ENCODE results near the gene MRPL32.

The MRPL32 gene

DNA sequence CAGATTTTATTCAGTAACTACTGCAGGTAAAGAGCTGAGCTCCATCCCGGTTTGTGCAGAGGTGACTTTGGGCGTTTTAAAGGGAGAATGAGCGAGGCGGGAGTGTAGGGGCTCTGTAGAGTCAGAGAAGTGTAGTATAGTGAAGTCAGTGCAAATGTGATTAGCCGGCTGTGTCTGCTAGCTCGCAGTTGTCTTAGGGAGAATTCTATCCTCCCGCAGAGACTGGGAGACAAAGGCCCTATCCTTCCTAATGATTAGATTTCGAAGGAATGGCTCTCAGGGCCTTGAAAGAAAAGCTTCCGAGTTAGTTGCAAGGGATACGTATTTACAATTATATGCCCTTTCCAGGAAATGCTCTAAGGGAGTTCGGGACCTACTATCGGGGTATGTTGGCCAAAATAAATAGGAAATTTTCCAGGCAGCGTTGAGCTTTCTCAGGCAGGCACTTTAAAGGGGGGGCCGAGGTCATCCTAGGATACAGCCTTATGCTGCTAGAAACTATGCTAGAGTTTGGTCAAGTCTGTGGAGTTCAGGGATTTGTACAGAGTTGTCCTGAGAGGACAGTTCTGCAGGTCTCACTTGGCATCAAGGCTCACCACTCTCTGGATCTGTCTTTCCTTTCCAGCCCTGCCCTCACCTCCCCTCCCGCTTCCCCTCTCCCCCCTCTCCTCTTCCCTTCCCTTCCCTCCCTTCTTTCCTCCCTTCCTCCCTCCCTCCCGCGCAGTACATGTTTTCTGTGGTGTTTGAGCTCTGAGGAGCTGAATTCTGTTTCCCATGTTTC lies 825 bp downstream of the MRPL32 start:
- peak; percentile 72 for ATAC-seq

DNA sequence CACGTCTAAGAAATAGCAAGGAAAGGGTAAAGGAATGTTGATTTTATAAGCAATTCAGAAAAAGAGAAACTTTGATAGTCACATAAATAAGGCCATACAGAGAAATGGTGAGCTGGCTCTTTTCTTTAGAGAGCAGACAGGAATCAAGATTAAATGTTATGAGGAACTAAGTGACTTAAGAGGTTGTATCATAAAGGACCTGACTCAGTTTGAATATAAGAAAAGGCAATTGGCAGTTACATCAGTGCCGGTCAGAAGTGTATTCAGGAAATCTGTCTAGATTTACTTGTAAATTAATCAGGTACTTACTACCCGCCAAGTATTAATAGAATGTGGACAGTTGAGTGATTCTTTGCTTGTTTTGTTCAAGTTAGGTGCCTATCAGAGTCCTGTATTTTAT lies 2.1 kb downstream of the MRPL32 start:
- TF ChIP-seq ZFP3 (CRISPR knock-in tag; IDR thresholded peaks at IDR 0.05) (no peak), ZC3H10 (CRISPR knock-in tag; IDR thresholded peaks at IDR 0.05) (no peak), ISL1 (CRISPR knock-in tag; IDR thresholded peaks at IDR 0.05) (0 out of 2 replicates have a peak, but pooled peaks have one; percentile 5), ZFP30 (CRISPR knock-in tag; IDR thresholded peaks at IDR 0.05) (no peak)
- TF ChIP-seq, protein P1, sequence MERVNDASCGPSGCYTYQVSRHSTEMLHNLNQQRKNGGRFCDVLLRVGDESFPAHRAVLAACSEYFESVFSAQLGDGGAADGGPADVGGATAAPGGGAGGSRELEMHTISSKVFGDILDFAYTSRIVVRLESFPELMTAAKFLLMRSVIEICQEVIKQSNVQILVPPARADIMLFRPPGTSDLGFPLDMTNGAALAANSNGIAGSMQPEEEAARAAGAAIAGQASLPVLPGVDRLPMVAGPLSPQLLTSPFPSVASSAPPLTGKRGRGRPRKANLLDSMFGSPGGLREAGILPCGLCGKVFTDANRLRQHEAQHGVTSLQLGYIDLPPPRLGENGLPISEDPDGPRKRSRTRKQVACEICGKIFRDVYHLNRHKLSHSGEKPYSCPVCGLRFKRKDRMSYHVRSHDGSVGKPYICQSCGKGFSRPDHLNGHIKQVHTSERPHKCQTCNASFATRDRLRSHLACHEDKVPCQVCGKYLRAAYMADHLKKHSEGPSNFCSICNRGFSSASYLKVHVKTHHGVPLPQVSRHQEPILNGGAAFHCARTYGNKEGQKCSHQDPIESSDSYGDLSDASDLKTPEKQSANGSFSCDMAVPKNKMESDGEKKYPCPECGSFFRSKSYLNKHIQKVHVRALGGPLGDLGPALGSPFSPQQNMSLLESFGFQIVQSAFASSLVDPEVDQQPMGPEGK (CRISPR knock-in tag; IDR thresholded peaks at IDR 0.05; ENCODE audit: borderline replicate concordance) = no peak
- ATAC-seq = no peak

More for the DNA sequence above, 825 bp downstream of the MRPL32 start:
- no peak for TF ChIP-seq CSDC2 (CRISPR knock-in tag; IDR thresholded peaks at IDR 0.05)
- no peak for TF ChIP-seq SNAI2 (CRISPR knock-in tag; IDR thresholded peaks at IDR 0.05)
- TF ChIP-seq OSR1 (CRISPR knock-in tag; IDR thresholded peaks at IDR 0.05) = no peak
- no peak for TF ChIP-seq ZC3H10 (CRISPR knock-in tag; IDR thresholded peaks at IDR 0.05)
- no peak for TF ChIP-seq GLIS3 (CRISPR knock-in tag; IDR thresholded peaks at IDR 0.05)
- TF ChIP-seq BACH2 (CRISPR knock-in tag; IDR thresholded peaks at IDR 0.05; ENCODE audit: borderline replicate concordance) = no peak
- TF ChIP-seq TOX (CRISPR knock-in tag; IDR thresholded peaks at IDR 0.05; ENCODE audit: borderline replicate concordance) = no peak
- TF ChIP-seq, protein P2, sequence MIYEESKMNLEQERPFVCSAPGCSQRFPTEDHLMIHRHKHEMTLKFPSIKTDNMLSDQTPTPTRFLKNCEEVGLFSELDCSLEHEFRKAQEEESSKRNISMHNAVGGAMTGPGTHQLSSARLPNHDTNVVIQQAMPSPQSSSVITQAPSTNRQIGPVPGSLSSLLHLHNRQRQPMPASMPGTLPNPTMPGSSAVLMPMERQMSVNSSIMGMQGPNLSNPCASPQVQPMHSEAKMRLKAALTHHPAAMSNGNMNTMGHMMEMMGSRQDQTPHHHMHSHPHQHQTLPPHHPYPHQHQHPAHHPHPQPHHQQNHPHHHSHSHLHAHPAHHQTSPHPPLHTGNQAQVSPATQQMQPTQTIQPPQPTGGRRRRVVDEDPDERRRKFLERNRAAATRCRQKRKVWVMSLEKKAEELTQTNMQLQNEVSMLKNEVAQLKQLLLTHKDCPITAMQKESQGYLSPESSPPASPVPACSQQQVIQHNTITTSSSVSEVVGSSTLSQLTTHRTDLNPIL (CRISPR knock-in tag; IDR thresholded peaks at IDR 0.05; ENCODE audit: low read depth) = no peak

DNA sequence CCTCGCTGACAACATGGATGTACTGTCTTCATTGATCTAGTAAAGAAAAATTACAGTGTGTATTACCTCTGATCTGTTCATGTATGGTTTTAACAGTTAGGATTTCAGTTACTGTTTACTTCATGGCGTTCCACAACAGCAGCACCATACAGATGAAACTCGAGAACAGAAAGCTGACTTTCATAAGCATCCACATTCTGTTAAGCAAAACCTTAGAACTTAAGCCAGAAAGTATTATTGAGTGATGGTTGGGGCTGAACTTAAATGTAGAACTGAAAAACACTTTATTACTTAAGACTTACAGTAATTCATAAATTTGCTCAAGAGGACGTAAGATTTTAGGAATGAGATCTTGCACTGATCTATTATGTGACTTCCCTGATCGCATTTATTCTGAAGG lies 3.7 kb downstream of the MRPL32 start:
- TF ChIP-seq ZC3H10 (CRISPR knock-in tag; IDR thresholded peaks at IDR 0.05) = no peak
- TF ChIP-seq OSR1 (CRISPR knock-in tag; IDR thresholded peaks at IDR 0.05) = no peak
- TF ChIP-seq ISL1 (CRISPR knock-in tag; IDR thresholded peaks at IDR 0.05) = no peak
- TF ChIP-seq, protein P2 (CRISPR knock-in tag; IDR thresholded peaks at IDR 0.05; ENCODE audit: low read depth) = no peak
- TF ChIP-seq ZNF70 (CRISPR knock-in tag; IDR thresholded peaks at IDR 0.05) = no peak
- TF ChIP-seq BACH2 (CRISPR knock-in tag; IDR thresholded peaks at IDR 0.05; ENCODE audit: borderline replicate concordance) = no peak
- no peak for TF ChIP-seq PPARA (CRISPR knock-in tag; IDR thresholded peaks at IDR 0.05; ENCODE audit: borderline replicate concordance)
- no peak for TF ChIP-seq ZFP3 (CRISPR knock-in tag; IDR thresholded peaks at IDR 0.05)
- TF ChIP-seq ZNF8 (CRISPR knock-in tag; IDR thresholded peaks at IDR 0.05) = no peak
- TF ChIP-seq ZFP30 (CRISPR knock-in tag; IDR thresholded peaks at IDR 0.05) = no peak
- TF ChIP-seq TOX (CRISPR knock-in tag; IDR thresholded peaks at IDR 0.05; ENCODE audit: borderline replicate concordance) = no peak
- TF ChIP-seq, protein P3, sequence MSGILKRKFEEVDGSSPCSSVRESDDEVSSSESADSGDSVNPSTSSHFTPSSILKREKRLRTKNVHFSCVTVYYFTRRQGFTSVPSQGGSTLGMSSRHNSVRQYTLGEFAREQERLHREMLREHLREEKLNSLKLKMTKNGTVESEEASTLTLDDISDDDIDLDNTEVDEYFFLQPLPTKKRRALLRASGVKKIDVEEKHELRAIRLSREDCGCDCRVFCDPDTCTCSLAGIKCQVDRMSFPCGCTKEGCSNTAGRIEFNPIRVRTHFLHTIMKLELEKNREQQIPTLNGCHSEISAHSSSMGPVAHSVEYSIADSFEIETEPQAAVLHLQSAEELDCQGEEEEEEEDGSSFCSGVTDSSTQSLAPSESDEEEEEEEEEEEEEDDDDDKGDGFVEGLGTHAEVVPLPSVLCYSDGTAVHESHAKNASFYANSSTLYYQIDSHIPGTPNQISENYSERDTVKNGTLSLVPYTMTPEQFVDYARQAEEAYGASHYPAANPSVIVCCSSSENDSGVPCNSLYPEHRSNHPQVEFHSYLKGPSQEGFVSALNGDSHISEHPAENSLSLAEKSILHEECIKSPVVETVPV (CRISPR knock-in tag; IDR thresholded peaks at IDR 0.05) = no peak
- no peak for TF ChIP-seq CSDC2 (CRISPR knock-in tag; IDR thresholded peaks at IDR 0.05)
- TF ChIP-seq RARB (CRISPR knock-in tag; IDR thresholded peaks at IDR 0.05) = no peak
- TF ChIP-seq, protein P4, sequence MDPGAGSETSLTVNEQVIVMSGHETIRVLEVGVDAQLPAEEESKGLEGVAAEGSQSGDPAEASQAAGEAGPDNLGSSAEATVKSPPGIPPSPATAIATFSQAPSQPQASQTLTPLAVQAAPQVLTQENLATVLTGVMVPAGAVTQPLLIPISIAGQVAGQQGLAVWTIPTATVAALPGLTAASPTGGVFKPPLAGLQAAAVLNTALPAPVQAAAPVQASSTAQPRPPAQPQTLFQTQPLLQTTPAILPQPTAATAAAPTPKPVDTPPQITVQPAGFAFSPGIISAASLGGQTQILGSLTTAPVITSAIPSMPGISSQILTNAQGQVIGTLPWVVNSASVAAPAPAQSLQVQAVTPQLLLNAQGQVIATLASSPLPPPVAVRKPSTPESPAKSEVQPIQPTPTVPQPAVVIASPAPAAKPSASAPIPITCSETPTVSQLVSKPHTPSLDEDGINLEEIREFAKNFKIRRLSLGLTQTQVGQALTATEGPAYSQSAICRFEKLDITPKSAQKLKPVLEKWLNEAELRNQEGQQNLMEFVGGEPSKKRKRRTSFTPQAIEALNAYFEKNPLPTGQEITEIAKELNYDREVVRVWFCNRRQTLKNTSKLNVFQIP (CRISPR knock-in tag; IDR thresholded peaks at IDR 0.05; ENCODE audit: borderline replicate concordance, low read depth) = no peak
- no peak for TF ChIP-seq ZNF565 (CRISPR knock-in tag; conservative IDR thresholded peaks at IDR 0.05; ENCODE audit: low read depth)
- TF ChIP-seq SNAI2 (CRISPR knock-in tag; IDR thresholded peaks at IDR 0.05) = no peak
- no peak for TF ChIP-seq ESRRG (CRISPR knock-in tag; IDR thresholded peaks at IDR 0.05)
- TF ChIP-seq, protein P5, sequence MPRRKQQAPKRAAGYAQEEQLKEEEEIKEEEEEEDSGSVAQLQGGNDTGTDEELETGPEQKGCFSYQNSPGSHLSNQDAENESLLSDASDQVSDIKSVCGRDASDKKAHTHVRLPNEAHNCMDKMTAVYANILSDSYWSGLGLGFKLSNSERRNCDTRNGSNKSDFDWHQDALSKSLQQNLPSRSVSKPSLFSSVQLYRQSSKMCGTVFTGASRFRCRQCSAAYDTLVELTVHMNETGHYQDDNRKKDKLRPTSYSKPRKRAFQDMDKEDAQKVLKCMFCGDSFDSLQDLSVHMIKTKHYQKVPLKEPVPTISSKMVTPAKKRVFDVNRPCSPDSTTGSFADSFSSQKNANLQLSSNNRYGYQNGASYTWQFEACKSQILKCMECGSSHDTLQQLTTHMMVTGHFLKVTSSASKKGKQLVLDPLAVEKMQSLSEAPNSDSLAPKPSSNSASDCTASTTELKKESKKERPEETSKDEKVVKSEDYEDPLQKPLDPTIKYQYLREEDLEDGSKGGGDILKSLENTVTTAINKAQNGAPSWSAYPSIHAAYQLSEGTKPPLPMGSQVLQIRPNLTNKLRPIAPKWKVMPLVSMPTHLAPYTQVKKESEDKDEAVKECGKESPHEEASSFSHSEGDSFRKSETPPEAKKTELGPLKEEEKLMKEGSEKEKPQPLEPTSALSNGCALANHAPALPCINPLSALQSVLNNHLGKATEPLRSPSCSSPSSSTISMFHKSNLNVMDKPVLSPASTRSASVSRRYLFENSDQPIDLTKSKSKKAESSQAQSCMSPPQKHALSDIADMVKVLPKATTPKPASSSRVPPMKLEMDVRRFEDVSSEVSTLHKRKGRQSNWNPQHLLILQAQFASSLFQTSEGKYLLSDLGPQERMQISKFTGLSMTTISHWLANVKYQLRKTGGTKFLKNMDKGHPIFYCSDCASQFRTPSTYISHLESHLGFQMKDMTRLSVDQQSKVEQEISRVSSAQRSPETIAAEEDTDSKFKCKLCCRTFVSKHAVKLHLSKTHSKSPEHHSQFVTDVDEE (CRISPR knock-in tag; IDR thresholded peaks at IDR 0.05) = no peak
- ATAC-seq = no peak
